GM20000 (cell line): Measurements from ENCODE around the gene MBNL2.

ENCODE experiments used
- DNase-seq: peaks from one replicate; pipeline ENCODE4 v3.0.0; 2012; ENCODE audit warnings: low spot score
- TF ChIP-seq, protein P1 (sequence below): IDR thresholded peaks from 2 replicates; pipeline ENCODE4 v1.5.1; 2012; ENCODE audit warnings: mild to moderate bottlenecking, control low read depth; ENCODE audit errors: extremely low read depth, missing control alignments

Gene MBNL2

DNA sequence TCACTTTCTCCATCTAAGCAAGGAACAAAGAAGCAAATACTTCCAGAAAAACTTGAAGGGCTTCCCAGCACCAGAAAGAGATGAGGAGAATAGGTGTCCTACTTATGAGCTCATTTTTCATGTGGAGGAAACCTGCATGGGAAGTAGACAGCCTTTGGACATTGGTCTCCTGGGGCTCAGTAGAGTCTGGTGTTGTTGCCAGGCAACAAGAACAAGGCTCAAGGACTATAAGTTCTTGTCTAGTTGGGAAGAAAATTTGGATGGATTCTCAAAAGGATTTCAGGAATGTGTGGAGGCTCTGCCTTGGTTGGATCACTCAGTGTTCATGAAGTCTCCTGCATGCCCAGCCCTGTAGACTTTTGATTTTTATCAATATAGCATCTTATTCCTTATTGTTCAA is 84.5 kb downstream of the MBNL2 start:
- TF ChIP-seq, protein P1, sequence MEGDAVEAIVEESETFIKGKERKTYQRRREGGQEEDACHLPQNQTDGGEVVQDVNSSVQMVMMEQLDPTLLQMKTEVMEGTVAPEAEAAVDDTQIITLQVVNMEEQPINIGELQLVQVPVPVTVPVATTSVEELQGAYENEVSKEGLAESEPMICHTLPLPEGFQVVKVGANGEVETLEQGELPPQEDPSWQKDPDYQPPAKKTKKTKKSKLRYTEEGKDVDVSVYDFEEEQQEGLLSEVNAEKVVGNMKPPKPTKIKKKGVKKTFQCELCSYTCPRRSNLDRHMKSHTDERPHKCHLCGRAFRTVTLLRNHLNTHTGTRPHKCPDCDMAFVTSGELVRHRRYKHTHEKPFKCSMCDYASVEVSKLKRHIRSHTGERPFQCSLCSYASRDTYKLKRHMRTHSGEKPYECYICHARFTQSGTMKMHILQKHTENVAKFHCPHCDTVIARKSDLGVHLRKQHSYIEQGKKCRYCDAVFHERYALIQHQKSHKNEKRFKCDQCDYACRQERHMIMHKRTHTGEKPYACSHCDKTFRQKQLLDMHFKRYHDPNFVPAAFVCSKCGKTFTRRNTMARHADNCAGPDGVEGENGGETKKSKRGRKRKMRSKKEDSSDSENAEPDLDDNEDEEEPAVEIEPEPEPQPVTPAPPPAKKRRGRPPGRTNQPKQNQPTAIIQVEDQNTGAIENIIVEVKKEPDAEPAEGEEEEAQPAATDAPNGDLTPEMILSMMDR = no peak
- DNase-seq = no peak

- DNase-seq = no peak
- TF ChIP-seq, protein P1 = no peak
These were observed 85.2 kb downstream of the MBNL2 start for GRCh38 chr13:97307118-97307881.

DNA sequence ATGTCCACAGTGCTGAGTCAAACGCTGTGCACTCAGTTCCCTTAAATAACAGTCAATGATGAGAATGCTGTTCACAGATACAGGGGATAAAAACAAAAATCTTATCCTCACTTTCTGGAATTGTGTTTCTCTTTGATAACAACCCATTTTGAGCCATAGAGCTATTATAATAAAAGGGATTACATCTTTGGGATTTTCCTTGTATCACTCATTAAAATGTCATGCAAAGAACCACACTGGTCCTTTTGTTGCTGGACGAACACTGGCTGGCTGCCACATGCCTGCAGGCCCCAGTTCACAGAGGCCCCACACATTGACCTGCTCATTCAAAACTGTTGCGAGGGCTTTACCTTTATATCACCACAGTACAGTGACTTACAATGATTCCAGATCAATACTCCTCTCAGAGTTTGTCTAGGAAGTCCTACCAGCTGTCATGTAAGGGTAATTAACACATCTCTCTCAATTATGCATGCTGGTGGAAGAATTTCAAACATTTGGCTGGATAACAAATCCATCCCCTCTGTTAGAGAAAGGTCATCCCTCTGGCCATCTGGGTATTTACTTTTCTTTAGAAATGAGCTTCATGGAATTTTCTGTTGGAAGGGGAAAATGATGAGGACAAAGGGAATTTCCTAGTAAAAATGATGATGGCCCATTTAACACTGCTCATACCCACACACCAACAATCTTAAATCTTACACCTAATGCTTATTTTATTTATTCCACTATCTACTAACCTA is 85.9 kb downstream of the MBNL2 start:
- no peak for DNase-seq
- TF ChIP-seq, protein P1 = no peak

- no peak for DNase-seq
- TF ChIP-seq, protein P1 = no peak
These were observed 86.7 kb downstream of the MBNL2 start for GRCh38 chr13:97308735-97309429.

- TF ChIP-seq, protein P1 = no peak
- no peak for DNase-seq
These were observed 88.8 kb downstream of the MBNL2 start for GRCh38 chr13:97310809-97311436.

GRCh38 chr13:97311956-97312355 is 89.8 kb downstream of the MBNL2 start:
- TF ChIP-seq, protein P1 = no peak

More at GRCh38 chr13:97311956-97312355, 89.8 kb downstream of the MBNL2 start:
- DNase-seq = no peak
